Measurements from ENCODE around the gene DDRGK1. TPM values are rescaled to one million over a fixed set of nuclear protein-coding genes. Genes with fewer than 3 reads are reported as not detected.
"Not testable (repeated sequence)": the region's sequence is repeated elsewhere in the genome, so short reads cannot be mapped to it uniquely, and the experiment has no call there.

Gene DDRGK1
- total and polyA plus RNA-seq, 4 donors, result 40.5 to 81.0 (median 46.1) TPM

DNA sequence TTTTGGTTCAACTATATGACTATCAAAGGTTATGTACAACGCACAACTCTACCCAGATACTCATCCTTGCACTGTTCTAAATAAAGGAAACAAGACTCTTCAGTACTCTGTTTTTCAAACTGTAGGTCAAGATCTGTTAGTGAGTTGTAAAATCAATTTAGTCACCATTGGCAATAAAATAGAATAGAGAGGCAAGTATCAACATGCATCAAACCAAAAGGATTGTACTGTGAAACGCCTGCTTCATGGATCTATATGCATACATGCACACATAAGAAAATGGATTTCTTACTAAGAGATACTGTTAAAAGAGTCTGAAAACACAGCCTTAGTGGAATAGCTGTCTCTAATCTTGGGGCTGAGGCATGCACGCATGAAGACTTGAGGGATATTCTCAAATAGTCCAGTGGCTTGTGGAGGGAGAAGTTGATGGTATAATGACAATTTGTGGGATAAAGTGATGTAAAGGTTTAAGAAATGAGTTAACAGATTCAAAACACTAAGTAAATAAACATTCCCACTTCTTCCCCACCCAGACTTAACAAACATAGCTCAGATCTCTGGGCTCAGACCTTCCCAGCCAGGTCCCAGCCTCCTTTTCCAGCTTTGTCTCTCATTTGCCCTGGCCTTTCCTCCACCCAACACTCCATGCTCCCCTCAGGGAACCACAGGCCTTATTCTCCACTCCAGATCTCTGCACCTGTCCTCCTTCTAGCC is 20.4 kb downstream of the DDRGK1 start:
- H3K27me3 ChIP-seq (ENCODE audit: control insufficient read depth in 1 of 2, insufficient read depth in 2 of 2, low read length in 1 of 2), result no peaks in the 10 kb centered on the region
- no peaks in the 10 kb centered on the region for H3K9me3 ChIP-seq (ENCODE audit: control insufficient read depth, low read length)
- ATAC-seq (ENCODE audit: low FRiP score) (no peak), DNase-seq (no peak)
- H3K4me3 ChIP-seq (ENCODE audit: low read length in 2 of 2), result no peak overlapping the region
- H3K36me3 ChIP-seq (ENCODE audit: control insufficient read depth in 1 of 2, insufficient read depth in 2 of 2, low read length in 1 of 2), result no peaks in the 10 kb centered on the region
- 82 to 86% methylated on average over 3 of the region's 3 CpGs for WGBS, 2 donors
- intact Hi-C loops (cut with DNase I), result no loop called here
- no peaks in the 10 kb centered on the region for H3K4me1 ChIP-seq (ENCODE audit: control insufficient read depth in 1 of 2, insufficient read depth in 2 of 2, low read length in 2 of 2)
- H3K27ac ChIP-seq (ENCODE audit: low read depth in 1 of 2, low read length in 2 of 2), result no peak overlapping the region

DNA sequence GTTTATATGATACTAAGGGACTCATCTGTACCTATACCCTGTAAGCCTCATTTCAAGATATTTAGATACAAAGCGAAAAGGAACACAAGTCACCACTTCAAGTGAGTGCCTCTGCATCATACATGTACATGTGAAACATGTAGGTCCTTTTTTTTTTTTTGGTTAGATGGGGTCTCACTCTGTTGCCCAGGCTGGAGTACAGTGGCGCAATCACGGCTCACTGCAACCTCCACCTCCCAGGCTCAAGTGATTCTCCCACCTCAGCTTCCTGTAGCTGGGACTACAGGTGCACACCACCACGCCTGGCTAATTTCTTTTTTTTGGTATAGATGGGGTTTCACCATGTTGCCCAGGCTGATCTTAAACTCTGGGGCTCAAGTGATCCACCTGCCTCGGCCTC is 22.1 kb downstream of the DDRGK1 start:
- H3K9me3 ChIP-seq (ENCODE audit: control insufficient read depth, low read length); H3K4me3 ChIP-seq (ENCODE audit: low read length in 2 of 2); intact Hi-C loops (cut with DNase I); H3K27me3 ChIP-seq (ENCODE audit: control insufficient read depth in 1 of 2, insufficient read depth in 2 of 2, low read length in 1 of 2); H3K27ac ChIP-seq (ENCODE audit: low read depth in 1 of 2, low read length in 2 of 2); H3K36me3 ChIP-seq (ENCODE audit: control insufficient read depth in 1 of 2, insufficient read depth in 2 of 2, low read length in 1 of 2); ATAC-seq (ENCODE audit: low FRiP score); H3K4me1 ChIP-seq (ENCODE audit: control insufficient read depth in 1 of 2, insufficient read depth in 2 of 2, low read length in 2 of 2): not testable (repeated sequence)
- DNase-seq, result peak in 1 of 2 donors; percentile 2
- WGBS, 2 donors, result 94 to 97% methylated on average over 5 of the region's 5 CpGs

DNA sequence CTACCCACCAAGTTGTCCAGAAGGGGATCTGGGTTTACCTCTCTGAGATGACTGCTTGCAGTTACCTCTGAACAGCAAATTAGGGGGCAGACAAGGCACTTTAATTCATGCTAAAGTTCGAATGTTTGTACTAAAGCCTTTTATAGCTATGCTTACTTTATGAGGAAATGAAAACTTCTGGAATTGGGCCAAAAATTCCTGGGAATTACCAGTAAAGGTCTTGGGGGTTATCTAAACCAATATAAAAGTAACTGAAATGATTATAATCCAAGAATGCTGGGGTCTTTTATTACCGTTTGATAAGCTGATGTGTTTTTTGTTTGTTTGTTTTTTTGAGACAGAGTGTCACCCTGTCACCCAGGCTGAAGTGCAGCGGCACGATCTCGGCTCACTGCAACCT is 23.2 kb downstream of the DDRGK1 start:
- DNase-seq (no peak), ATAC-seq (ENCODE audit: low FRiP score) (no peak)
- no peaks in the 10 kb centered on the region for H3K36me3 ChIP-seq (ENCODE audit: control insufficient read depth in 1 of 2, insufficient read depth in 2 of 2, low read length in 1 of 2)
- H3K27me3 ChIP-seq (ENCODE audit: control insufficient read depth in 1 of 2, insufficient read depth in 2 of 2, low read length in 1 of 2), result no peaks in the 10 kb centered on the region
- H3K4me1 ChIP-seq (ENCODE audit: control insufficient read depth in 1 of 2, insufficient read depth in 2 of 2, low read length in 2 of 2), result no peaks in the 10 kb centered on the region
- WGBS, 2 donors, result 61 to 68% methylated on average over 5 of the region's 5 CpGs
- no peak overlapping the region for H3K4me3 ChIP-seq (ENCODE audit: low read length in 2 of 2)
- H3K27ac ChIP-seq (ENCODE audit: low read depth in 1 of 2, low read length in 2 of 2), result no peak overlapping the region
- intact Hi-C loops (cut with DNase I), result no loop called here
- no peaks in the 10 kb centered on the region for H3K9me3 ChIP-seq (ENCODE audit: control insufficient read depth, low read length)

DNA sequence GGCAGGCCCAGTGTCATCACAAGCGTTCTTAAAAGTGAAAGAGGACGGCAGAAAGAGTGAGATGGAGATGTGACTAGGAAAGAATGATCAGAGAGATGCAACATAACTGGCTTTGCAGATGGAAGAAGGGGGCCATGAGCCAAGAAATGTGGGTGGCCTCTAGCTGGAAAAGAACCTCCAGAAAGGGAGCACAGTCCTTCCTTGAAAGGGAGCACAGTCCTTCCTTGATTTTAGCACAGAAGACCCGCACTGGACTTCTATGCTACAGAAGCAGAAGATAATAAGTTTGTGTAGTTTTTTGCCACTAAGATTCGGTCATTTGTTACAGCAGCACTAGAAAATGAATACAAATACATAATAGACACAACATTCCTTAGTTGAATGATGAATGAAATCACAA is 24.2 kb downstream of the DDRGK1 start:
- ATAC-seq (ENCODE audit: low FRiP score) (no peak), DNase-seq (no peak)
- H3K36me3 ChIP-seq (ENCODE audit: control insufficient read depth in 1 of 2, insufficient read depth in 2 of 2, low read length in 1 of 2), result no peaks in the 10 kb centered on the region
- intact Hi-C loops (cut with DNase I), result no loop called here
- WGBS, 2 donors, result 74 to 84% methylated on average over 4 of the region's 4 CpGs
- H3K27me3 ChIP-seq (ENCODE audit: control insufficient read depth in 1 of 2, insufficient read depth in 2 of 2, low read length in 1 of 2), result no peaks in the 10 kb centered on the region
- H3K27ac ChIP-seq (ENCODE audit: low read depth in 1 of 2, low read length in 2 of 2), result no peak overlapping the region
- no peaks in the 10 kb centered on the region for H3K4me1 ChIP-seq (ENCODE audit: control insufficient read depth in 1 of 2, insufficient read depth in 2 of 2, low read length in 2 of 2)
- H3K9me3 ChIP-seq (ENCODE audit: control insufficient read depth, low read length), result no peaks in the 10 kb centered on the region
- no peak overlapping the region for H3K4me3 ChIP-seq (ENCODE audit: low read length in 2 of 2)

DNA sequence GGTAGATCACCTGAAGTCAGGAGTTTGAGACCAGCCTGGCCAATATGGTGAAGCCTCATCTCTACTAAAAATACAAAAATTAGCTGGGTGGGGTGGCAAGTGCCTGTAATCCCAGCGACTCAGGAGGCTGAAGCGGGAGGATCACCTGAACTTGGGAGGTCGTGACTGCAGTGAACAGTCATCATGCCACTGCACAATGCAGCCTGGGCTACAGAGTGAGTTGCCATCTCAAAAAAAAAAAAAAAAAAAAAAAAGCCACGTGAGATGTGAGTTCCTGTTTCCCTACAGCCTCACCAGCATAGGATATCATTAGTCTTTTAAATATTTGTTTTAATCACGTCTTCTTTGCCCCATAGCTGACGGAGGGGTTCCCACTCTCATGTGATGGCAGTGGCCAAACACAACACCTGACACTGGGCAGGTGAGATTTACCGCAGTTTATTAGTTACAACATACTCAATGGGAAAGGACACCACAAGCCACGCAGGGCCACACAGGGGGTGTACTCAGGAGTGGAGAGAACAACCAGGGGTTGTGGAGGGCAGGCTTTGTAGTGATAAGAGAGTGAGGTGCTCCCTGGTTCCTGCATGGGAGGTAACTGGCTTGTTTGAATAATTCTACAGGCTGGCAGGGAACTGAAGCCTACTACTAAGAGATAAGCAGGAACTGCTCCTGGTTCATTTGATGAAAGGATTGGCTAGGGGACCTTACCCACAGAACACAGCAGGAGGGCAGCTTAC is 26.6 kb downstream of the DDRGK1 start:
- 80 to 83% methylated on average over 8 of the region's 8 CpGs for WGBS, 2 donors
- DNase-seq (peak; percentile 12 to 60), ATAC-seq (ENCODE audit: low FRiP score) (no peak)
- H3K27ac ChIP-seq (ENCODE audit: low read depth in 1 of 2, low read length in 2 of 2), result no peak overlapping the region
- no peaks in the 10 kb centered on the region for H3K4me1 ChIP-seq (ENCODE audit: control insufficient read depth in 1 of 2, insufficient read depth in 2 of 2, low read length in 2 of 2)
- H3K4me3 ChIP-seq (ENCODE audit: low read length in 2 of 2), result no peak overlapping the region
- intact Hi-C loops (cut with DNase I), result no loop called here
- H3K9me3 ChIP-seq (ENCODE audit: control insufficient read depth, low read length), result no peaks in the 10 kb centered on the region
- H3K36me3 ChIP-seq (ENCODE audit: control insufficient read depth in 1 of 2, insufficient read depth in 2 of 2, low read length in 1 of 2), result no peaks in the 10 kb centered on the region
- H3K27me3 ChIP-seq (ENCODE audit: control insufficient read depth in 1 of 2, insufficient read depth in 2 of 2, low read length in 1 of 2), result no peaks in the 10 kb centered on the region

DNA sequence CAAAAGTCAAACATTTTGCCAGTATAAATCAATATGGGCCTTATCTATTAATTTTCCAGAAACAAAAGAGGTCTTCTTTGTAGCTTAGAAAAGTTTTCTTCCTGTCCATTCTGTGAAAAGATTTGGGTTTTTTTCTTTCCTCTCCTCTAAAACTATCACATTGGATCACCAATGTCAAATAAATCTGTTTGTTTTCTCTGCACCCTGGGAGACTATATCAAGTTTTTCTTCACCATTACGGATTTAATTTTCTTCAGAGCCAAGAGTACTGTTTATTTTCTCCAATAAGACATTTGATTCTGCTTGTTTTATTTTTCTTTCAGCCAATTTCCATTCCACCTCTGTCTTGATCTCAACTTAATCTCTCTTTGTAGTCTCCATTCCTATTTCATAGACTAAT is 29.2 kb downstream of the DDRGK1 start:
- ATAC-seq (ENCODE audit: low FRiP score) (no peak), DNase-seq (no peak)
- H3K4me1 ChIP-seq (ENCODE audit: control insufficient read depth in 1 of 2, insufficient read depth in 2 of 2, low read length in 2 of 2), result no peaks in the 10 kb centered on the region
- H3K9me3 ChIP-seq (ENCODE audit: control insufficient read depth, low read length), result no peaks in the 10 kb centered on the region
- H3K27me3 ChIP-seq (ENCODE audit: control insufficient read depth in 1 of 2, insufficient read depth in 2 of 2, low read length in 1 of 2), result no peaks in the 10 kb centered on the region
- intact Hi-C loops (cut with DNase I), result no loop called here
- H3K36me3 ChIP-seq (ENCODE audit: control insufficient read depth in 1 of 2, insufficient read depth in 2 of 2, low read length in 1 of 2), result no peaks in the 10 kb centered on the region
- H3K4me3 ChIP-seq (ENCODE audit: low read length in 2 of 2), result no peak overlapping the region
- H3K27ac ChIP-seq (ENCODE audit: low read depth in 1 of 2, low read length in 2 of 2), result no peak overlapping the region
- 9 to 12% methylated on average over 1 of the region's 1 CpG for WGBS, 2 donors

DNA sequence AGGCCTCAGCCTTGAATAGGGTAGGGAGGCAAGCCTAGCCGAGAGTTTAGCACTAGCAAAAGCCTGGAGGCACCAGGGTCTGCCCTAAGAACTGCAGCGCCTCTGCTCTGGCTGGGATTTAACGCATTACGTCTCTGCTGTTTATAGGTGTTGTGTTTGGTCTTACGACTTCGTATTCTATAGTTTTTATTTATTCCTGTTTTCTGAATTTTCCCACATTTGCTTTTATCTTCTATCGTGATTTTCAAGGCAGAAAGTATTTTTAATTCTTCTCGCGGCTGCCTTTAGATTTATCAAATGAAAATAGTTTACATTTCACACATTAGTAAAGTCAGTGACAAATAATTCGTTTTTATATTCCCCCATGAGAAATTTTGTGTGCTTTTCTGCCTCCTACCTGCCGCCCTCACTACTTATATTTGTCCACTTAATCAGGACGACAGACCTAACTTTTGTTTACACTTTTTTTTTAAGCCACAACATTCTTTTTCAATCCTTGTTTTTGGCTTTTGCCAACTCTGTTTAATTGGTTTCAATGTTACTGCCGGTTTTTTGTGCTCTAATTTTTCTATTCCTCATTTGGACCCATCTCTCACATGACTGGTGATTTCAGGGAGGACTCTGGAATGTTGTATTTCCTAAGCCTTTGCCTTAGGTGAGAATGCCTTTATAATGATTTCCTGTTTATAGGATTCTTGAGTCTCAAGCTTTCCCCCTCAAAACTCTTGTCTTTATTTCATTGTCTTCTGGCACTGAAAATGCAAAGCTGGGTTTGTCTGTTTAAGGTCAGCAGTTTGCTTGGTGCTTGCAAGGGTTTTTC is 29.8 kb downstream of the DDRGK1 start:
- Histone ChIP-seq H3K4me3 (ENCODE audit: low read length in 2 of 2) (peak overlapping the region; percentile 88 to 91), H3K27me3 (ENCODE audit: control insufficient read depth in 1 of 2, insufficient read depth in 2 of 2, low read length in 1 of 2) (no peaks in the 10 kb centered on the region), H3K4me1 (ENCODE audit: control insufficient read depth in 1 of 2, insufficient read depth in 2 of 2, low read length in 2 of 2) (no peaks in the 10 kb centered on the region), H3K9me3 (ENCODE audit: control insufficient read depth, low read length) (no peaks in the 10 kb centered on the region), H3K36me3 (ENCODE audit: control insufficient read depth in 1 of 2, insufficient read depth in 2 of 2, low read length in 1 of 2) (no peaks in the 10 kb centered on the region), H3K27ac (ENCODE audit: low read depth in 1 of 2, low read length in 2 of 2) (peak overlapping the region in 1 of 2 donors; percentile 70)
- 20 to 35% methylated on average over 13 of the region's 13 CpGs for WGBS, 2 donors
- intact Hi-C loops (cut with DNase I), result no loop called here
- ATAC-seq (ENCODE audit: low FRiP score), result no peak
- no peak for DNase-seq

DNA sequence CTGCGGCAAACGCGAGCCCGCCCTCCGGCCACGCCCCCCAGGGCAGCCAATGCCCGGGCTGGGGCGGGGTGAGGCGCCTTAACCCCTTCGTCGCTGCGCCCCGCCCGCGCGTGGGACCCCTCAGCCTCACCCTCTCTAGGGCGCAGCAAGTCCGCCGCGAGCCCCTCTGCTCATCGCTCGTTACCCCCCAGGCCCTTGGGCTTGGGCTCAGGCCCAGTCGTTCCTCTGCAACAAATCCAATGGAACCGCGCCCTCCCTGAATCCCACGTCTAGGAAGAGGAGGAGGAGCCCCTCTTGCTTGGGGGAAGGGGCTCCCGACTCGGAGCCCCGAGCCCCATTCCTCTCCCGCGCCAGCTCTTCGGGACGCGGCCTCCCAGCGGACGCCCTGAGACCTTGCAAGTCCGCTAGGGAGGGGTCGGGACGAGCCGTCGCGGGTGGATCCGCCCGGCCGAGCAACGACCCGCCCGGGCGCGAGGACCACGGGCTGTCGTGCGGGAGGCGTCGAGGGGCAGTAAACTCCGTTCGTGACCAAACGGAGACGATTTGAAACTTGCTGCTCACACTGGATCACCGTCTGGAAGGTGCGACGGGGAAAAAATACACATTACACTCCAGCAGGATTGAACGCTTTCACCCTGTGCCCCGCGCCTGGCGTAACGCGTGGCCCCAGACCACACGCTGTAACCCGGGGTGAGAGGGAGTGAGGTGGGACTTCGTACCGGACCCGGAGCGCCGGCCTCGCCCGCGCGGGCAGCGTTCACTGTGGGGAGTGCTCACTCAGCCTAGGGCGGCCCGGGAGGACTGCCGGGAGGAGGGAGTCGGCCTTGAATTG is 30.7 kb downstream of the DDRGK1 start:
- ATAC-seq (ENCODE audit: low FRiP score) (peak; percentile 95), DNase-seq (peak; percentile 93 to 97)
- H3K27ac ChIP-seq (ENCODE audit: low read depth in 1 of 2, low read length in 2 of 2), result peak overlapping the region in 1 of 2 donors; percentile 70
- H3K36me3 ChIP-seq (ENCODE audit: control insufficient read depth in 1 of 2, insufficient read depth in 2 of 2, low read length in 1 of 2), result no peaks in the 10 kb centered on the region
- no peaks in the 10 kb centered on the region for H3K27me3 ChIP-seq (ENCODE audit: control insufficient read depth in 1 of 2, insufficient read depth in 2 of 2, low read length in 1 of 2)
- intact Hi-C loops (cut with DNase I), result no loop called here
- H3K4me1 ChIP-seq (ENCODE audit: control insufficient read depth in 1 of 2, insufficient read depth in 2 of 2, low read length in 2 of 2), result no peaks in the 10 kb centered on the region
- 1% methylated on average over 70 to 84 of the region's 84 CpGs for WGBS, 2 donors
- H3K4me3 ChIP-seq (ENCODE audit: low read length in 2 of 2), result peak overlapping the region; percentile 88 to 91
- H3K9me3 ChIP-seq (ENCODE audit: control insufficient read depth, low read length), result no peaks in the 10 kb centered on the region
